BJ (cell line): ENCODE measurements around the gene SLC9A8. TPM values are rescaled to one million over a fixed set of nuclear protein-coding genes. Genes with fewer than 3 reads are reported as not detected.
"Not testable (repeated sequence)": the region's sequence is repeated elsewhere in the genome, so short reads cannot be mapped to it uniquely, and the experiment has no call there.

Experiments
- CTCF ChIA-PET: fragments of 350-600 bp; formaldehyde crosslinking; extraction: SDS; loops from one replicate; lab custom pipeline; 2021; ENCODE audit warnings: antibody characterized with exemption, inconsistent platforms; lab: Yijun Ruan, JAX
- POLR2A ChIA-PET: fragments of 300-600 bp; sonication (Branson Sonifier 250); formaldehyde crosslinking; extraction: SDS; loops from one replicate; lab custom pipeline; 2021; ENCODE audit warnings: antibody characterized with exemption; lab: Charles Lee
- DNase-seq: peaks from one replicate; pipeline ENCODE4 v3.0.0-alpha.2; 2011; ENCODE audit warnings: low read depth
- H3K27me3 ChIP-seq: 2 replicates; pipeline ENCODE4 v1.6.0; 2011; ENCODE audit warnings: low read length; ENCODE audit not compliant: control insufficient read depth, insufficient read depth
- H3K36me3 ChIP-seq: 2 replicates; pipeline ENCODE4 v1.5.1; 2011; ENCODE audit warnings: low read length; ENCODE audit not compliant: control insufficient read depth, insufficient read depth
- H3K4me3 ChIP-seq: 2 replicates; pipeline ENCODE4 v1.5.1; 2011; ENCODE audit warnings: low read depth, mild to moderate bottlenecking, control low read depth, low read length
- CTCF ChIP-seq: IDR thresholded peaks from 2 replicates; pipeline ENCODE4 v1.5.1; 2011; ENCODE audit warnings: low read depth, mild to moderate bottlenecking, control low read depth, inconsistent platforms, low read length, moderate library complexity; ENCODE audit not compliant: insufficient read depth
- polyA plus RNA-seq: library from polyadenylated mRNA; depleted of rRNA; stranded (reverse); fragments of >200 nt; gene quantifications from 2 replicates; pipeline ENCODE4 v1.2.3, GENCODE V29; 2011

SLC9A8 gene
- polyA plus RNA-seq, 1 experiment, result 3.3 TPM

GRCh38 chr20:49766979-49767521, 45.6 kb upstream of the SLC9A8 start:
- ChIA-PET POLR2A (no interaction called here), CTCF (no interaction called here)
- DNase-seq, result no peak

GRCh38 chr20:49768204-49769047, 44.2 kb upstream of the SLC9A8 start:
- Histone ChIP-seq H3K36me3 (no peaks in the 10 kb centered on the region), H3K27me3 (no peaks in the 10 kb centered on the region), H3K4me3 (no peak overlapping the region)
- ChIA-PET CTCF (interaction anchor here (0.6 kb wide), 1 partner anchor 21 kb away, joined by 3 read pairs; no protein-coding TSS in a partner anchor), POLR2A (no interaction called here)
- no peak for TF ChIP-seq CTCF
- DNase-seq, result peak; percentile 68

More at GRCh38 chr20:49766979-49767521, 45.6 kb upstream of the SLC9A8 start:
- no peak for TF ChIP-seq CTCF
- Histone ChIP-seq H3K36me3 (no peaks in the 10 kb centered on the region), H3K27me3 (no peaks in the 10 kb centered on the region), H3K4me3 (no peak overlapping the region)

- no peak for TF ChIP-seq CTCF
- no peak overlapping the region for H3K4me3 ChIP-seq
- CTCF ChIA-PET, result no interaction called here
- no peaks in the 10 kb centered on the region for H3K27me3 ChIP-seq
- H3K36me3 ChIP-seq, result no peaks in the 10 kb centered on the region
- POLR2A ChIA-PET, result no interaction called here
- no peak for DNase-seq
Observed at GRCh38 chr20:49769048-49769581, 43.5 kb upstream of the SLC9A8 start.

- no peak overlapping the region for H3K4me3 ChIP-seq
- no peak for TF ChIP-seq CTCF
- H3K36me3 ChIP-seq, result no peaks in the 10 kb centered on the region
- ChIA-PET CTCF (interaction anchor here (1.4 kb wide), 1 partner anchor 14 kb away, joined by 3 read pairs; no protein-coding TSS in a partner anchor), POLR2A (no interaction called here)
- DNase-seq, result no peak
- H3K27me3 ChIP-seq, result no peaks in the 10 kb centered on the region
Observed at GRCh38 chr20:49770634-49771033, 42.0 kb upstream of the SLC9A8 start.

GRCh38 chr20:49774213-49774612, 38.4 kb upstream of the SLC9A8 start:
- H3K36me3 ChIP-seq, POLR2A ChIA-PET: not testable (repeated sequence)
- CTCF ChIA-PET, result interaction anchor here (1.4 to 1.5 kb wide), 2 partner anchors 12 to 15 kb away, joined by 4 to 5 read pairs; no protein-coding TSS in a partner anchor

More at GRCh38 chr20:49774213-49774612, 38.4 kb upstream of the SLC9A8 start:
- H3K27me3 ChIP-seq, H3K4me3 ChIP-seq, DNase-seq: not testable (repeated sequence)
